Caco-2 (cell line): ENCODE results near the gene CTNNA2. TPM values are rescaled to one million over a fixed set of nuclear protein-coding genes. Genes with fewer than 3 reads are reported as not detected.

Experiments used
- BruUV-seq: library from RNA; stranded (reverse); fragments of 400-500 nt; replicated peaks from 2 replicates; lab custom pipeline; 2021; lab: Mats Ljungman, UMichigan
- CTCF ChIA-PET: fragments of 300-600 bp; sonication (Branson Sonifier 250); formaldehyde crosslinking; loops from one replicate; lab custom pipeline; 2022; ENCODE audit warnings: antibody characterized with exemption; lab: Charles Lee
- POLR2A ChIA-PET: fragments of 300-600 bp; sonication (Branson Sonifier 250); formaldehyde crosslinking; loops from one replicate; lab custom pipeline; 2022; ENCODE audit warnings: antibody characterized with exemption; lab: Charles Lee
- DNase-seq, 2 experiments: peaks; one replicate each; pipeline versions ENCODE4 v3.0.0 to v3.0.0-alpha.2; 2020 to 2022
- H3K27me3 ChIP-seq: replicated peaks from 2 replicates; pipeline ENCODE4 v1.6.0; 2011; ENCODE audit warnings: low read length; ENCODE audit not compliant: control insufficient read depth, insufficient read depth
- H3K36me3 ChIP-seq: 2 replicates; pipeline ENCODE4 v1.5.1; 2011; ENCODE audit warnings: low read length; ENCODE audit not compliant: control insufficient read depth, insufficient read depth
- H3K4me1 ChIP-seq: fragments of 250-450 bp; sonication (Bioruptor Pico); 2 replicates; pipeline ENCODE4 v1.5.1; 2020; ENCODE audit warnings: mild to moderate bottlenecking
- H3K4me3 ChIP-seq: 2 replicates; pipeline ENCODE4 v1.5.1; 2011; ENCODE audit warnings: low read depth, mild to moderate bottlenecking, control low read depth, low read length
- H3K9me3 ChIP-seq: fragments of 250-450 bp; sonication (Bioruptor Pico); 2 replicates; pipeline ENCODE4 v1.5.1; 2020; ENCODE audit warnings: mild to moderate bottlenecking, moderate library complexity
- H3K27ac Mint-ChIP-seq: one replicate; pipeline ENCODE4 v1.8.0; 2022; ENCODE audit warnings: mixed read lengths; ENCODE audit not compliant: unreplicated experiment
- H3K27me3 Mint-ChIP-seq: one replicate; pipeline ENCODE4 v1.8.0; 2022; ENCODE audit warnings: mixed read lengths; ENCODE audit not compliant: insufficient read depth, unreplicated experiment
- H3K36me3 Mint-ChIP-seq: one replicate; pipeline ENCODE4 v1.8.0; 2022; ENCODE audit warnings: mild to moderate bottlenecking, mixed read lengths; ENCODE audit not compliant: insufficient read depth, unreplicated experiment
- H3K4me1 Mint-ChIP-seq: one replicate; pipeline ENCODE4 v1.8.0; 2022; ENCODE audit warnings: low read depth, mixed read lengths; ENCODE audit not compliant: unreplicated experiment
- H3K4me3 Mint-ChIP-seq: one replicate; pipeline ENCODE4 v1.8.0; 2022; ENCODE audit warnings: mild to moderate bottlenecking, moderate library complexity, mixed read lengths; ENCODE audit not compliant: unreplicated experiment
- H3K9me3 Mint-ChIP-seq: one replicate; pipeline ENCODE4 v1.8.0; 2022; ENCODE audit warnings: mixed read lengths; ENCODE audit not compliant: unreplicated experiment
- intact Hi-C: fragments of 100-400 bp; cut with micrococcal nuclease; formaldehyde crosslinking; loops from one replicate; pipeline ENCODE4 v1.10.0; 2022; ENCODE audit not compliant: unreplicated experiment
- total RNA-seq: library from RNA; stranded (reverse); gene quantifications from 2 replicates; pipeline ENCODE4 v1.2.3, GENCODE V29; 2022
- TF ChIP-seq, protein P1 (sequence below), 2 experiments: fragments of 200-600 bp in 1 of 2; IDR thresholded peaks; 1 replicate in 1 of 2; 2 replicates in 1 of 2; pipeline versions ENCODE4 v1.5.1 to v1.8.0; 2011 to 2022; ENCODE audit warnings: antibody characterized with exemption in 1 of 2, control low read depth in 1 of 2, inconsistent platforms in 1 of 2, low read depth in 1 of 2, low read length in 1 of 2, mild to moderate bottlenecking in 1 of 2, moderate library complexity in 1 of 2; ENCODE audit not compliant: insufficient read depth in 1 of 2, severe bottlenecking in 1 of 2, unreplicated experiment in 1 of 2

The CTNNA2 gene
- total RNA-seq, 1 experiment from 2014 or later = not detected

DNA sequence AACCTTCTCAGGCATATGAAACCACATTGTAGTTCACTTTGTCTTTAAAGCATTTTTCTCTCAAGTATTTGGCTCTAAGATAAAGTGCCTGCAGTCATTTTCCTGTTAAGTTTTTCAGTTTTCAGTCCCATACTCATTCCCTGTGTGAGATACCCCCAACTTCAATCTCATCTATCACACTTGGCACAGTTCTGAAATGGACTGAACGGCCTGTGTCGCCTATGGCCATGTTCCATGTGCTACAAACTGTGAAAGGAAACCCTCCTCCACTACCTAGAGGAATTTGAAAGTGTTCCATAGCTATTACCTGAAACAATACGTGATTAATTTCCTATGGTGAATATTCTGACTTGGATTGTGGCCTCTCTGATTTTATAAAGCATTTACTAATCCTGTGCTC is 319.1 kb downstream of the CTNNA2 start:
- Histone ChIP-seq H3K4me3 (no peak overlapping the region), H3K9me3 (no peaks in the 10 kb centered on the region), H3K27me3 (no peaks in the 10 kb centered on the region), H3K4me1 (no peaks in the 10 kb centered on the region), H3K36me3 (no peaks in the 10 kb centered on the region)
- POLR2A ChIA-PET = no interaction called here
- DNase-seq = no peak
- Mint-ChIP-seq H3K9me3 (no peaks in the 10 kb centered on the region), H3K27ac (no peak overlapping the region), H3K4me1 (no peaks in the 10 kb centered on the region), H3K36me3 (no peaks in the 10 kb centered on the region), H3K4me3 (no peak overlapping the region), H3K27me3 (peaks cover 4% of the 10 kb centered on the region)
- intact Hi-C loops = no loop called here
- CTCF ChIA-PET = no interaction called here
- TF ChIP-seq, protein P1, sequence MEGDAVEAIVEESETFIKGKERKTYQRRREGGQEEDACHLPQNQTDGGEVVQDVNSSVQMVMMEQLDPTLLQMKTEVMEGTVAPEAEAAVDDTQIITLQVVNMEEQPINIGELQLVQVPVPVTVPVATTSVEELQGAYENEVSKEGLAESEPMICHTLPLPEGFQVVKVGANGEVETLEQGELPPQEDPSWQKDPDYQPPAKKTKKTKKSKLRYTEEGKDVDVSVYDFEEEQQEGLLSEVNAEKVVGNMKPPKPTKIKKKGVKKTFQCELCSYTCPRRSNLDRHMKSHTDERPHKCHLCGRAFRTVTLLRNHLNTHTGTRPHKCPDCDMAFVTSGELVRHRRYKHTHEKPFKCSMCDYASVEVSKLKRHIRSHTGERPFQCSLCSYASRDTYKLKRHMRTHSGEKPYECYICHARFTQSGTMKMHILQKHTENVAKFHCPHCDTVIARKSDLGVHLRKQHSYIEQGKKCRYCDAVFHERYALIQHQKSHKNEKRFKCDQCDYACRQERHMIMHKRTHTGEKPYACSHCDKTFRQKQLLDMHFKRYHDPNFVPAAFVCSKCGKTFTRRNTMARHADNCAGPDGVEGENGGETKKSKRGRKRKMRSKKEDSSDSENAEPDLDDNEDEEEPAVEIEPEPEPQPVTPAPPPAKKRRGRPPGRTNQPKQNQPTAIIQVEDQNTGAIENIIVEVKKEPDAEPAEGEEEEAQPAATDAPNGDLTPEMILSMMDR (IDR thresholded peaks at IDR 0.05; ENCODE audit: insufficient read depth in 1 of 2, low read depth in 1 of 2, low read length in 1 of 2, severe bottlenecking in 1 of 2, unreplicated experiment in 1 of 2) = no peak
- BruUV-seq = no TSS peak

DNA sequence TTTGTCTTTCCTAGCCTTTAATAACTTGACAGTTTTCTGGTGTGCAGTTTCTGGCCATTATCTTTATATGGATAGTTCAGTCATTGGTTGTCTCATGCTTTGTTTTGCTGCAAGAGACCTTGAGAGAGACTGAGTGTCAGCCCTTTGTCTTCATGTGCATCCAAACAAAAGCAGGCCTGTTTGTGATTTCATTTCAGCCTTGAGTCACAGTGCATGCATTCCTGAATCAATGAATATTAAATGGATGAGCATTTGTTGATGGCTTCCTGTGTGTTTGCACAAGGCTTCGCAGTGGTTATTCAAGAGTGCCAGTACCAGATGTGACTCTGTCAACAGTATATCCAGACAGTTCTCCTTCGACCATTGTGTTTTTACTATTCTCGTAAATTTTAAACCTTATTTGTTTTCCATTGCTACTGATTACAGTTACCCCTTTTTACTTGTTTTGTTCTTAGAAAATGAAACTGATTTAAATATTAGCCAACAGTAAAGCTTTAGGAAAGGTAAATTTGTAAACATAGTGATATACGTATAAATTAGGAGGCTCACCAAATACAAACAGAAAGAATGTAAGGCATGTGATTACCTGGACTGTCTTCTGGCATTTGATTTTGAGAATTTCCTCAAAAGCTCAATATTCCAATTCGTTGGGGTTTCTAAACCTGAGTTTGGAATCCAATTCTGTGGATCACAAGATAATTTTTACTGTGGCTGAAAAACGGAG is 319.8 kb downstream of the CTNNA2 start:
- no peaks in the 10 kb centered on the region for H3K4me1 Mint-ChIP-seq
- TF ChIP-seq, protein P1 (IDR thresholded peaks at IDR 0.05; ENCODE audit: insufficient read depth in 1 of 2, low read depth in 1 of 2, low read length in 1 of 2, severe bottlenecking in 1 of 2, unreplicated experiment in 1 of 2) = no peak

DNA sequence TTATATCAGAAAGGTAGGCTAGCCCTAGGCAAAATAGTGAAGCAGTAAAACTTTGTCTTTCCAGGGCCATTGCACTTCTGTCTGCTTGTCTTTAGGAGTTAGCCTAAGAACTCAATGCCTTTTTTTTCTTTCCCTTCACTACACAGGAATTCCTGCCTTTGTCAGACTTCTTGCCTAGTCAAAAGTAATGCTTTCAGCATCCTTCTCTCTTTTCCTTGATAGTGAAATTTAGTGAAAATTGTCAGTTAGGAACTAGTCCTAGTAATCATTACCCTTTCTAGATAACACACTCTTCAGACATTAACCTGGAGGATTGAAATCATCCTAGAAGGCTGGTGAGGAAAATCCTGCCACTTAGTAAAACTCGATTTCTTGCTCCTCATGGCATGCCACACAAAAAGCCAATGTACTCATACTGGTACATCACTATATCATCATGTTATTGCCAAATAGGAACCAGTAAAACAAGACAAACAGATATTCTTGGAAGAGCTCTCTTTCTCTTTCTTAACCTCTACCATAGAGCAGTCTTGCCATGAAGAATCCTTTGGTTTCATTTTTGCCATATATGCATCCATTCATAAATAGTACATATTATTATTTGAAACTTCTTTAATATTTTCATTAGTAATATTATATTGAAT is 320.5 kb downstream of the CTNNA2 start:
- intact Hi-C loops = no loop called here
- Mint-ChIP-seq H3K4me3 (no peak overlapping the region), H3K9me3 (peaks cover 4% of the 10 kb centered on the region), H3K27me3 (peaks cover 7% of the 10 kb centered on the region), H3K27ac (no peak overlapping the region), H3K36me3 (no peaks in the 10 kb centered on the region), H3K4me1 (no peaks in the 10 kb centered on the region)
- H3K27me3 ChIP-seq = no peaks in the 10 kb centered on the region
- ChIA-PET POLR2A (no interaction called here), CTCF (no interaction called here)
- H3K36me3 ChIP-seq = no peaks in the 10 kb centered on the region
- no peaks in the 10 kb centered on the region for H3K4me1 ChIP-seq
- BruUV-seq = no TSS peak
- TF ChIP-seq, protein P1 (IDR thresholded peaks at IDR 0.05; ENCODE audit: insufficient read depth in 1 of 2, low read depth in 1 of 2, low read length in 1 of 2, severe bottlenecking in 1 of 2, unreplicated experiment in 1 of 2) = no peak
- no peaks in the 10 kb centered on the region for H3K9me3 ChIP-seq
- no peak overlapping the region for H3K4me3 ChIP-seq
- DNase-seq = no peak

More for the DNA sequence above, 319.8 kb downstream of the CTNNA2 start:
- H3K4me1 ChIP-seq = no peaks in the 10 kb centered on the region
- H3K9me3 ChIP-seq = no peaks in the 10 kb centered on the region
- Mint-ChIP-seq H3K27ac (no peak overlapping the region), H3K4me3 (no peak overlapping the region), H3K27me3 (peaks cover 4% of the 10 kb centered on the region), H3K9me3 (no peaks in the 10 kb centered on the region), H3K36me3 (no peaks in the 10 kb centered on the region)
- H3K4me3 ChIP-seq = no peak overlapping the region
- H3K36me3 ChIP-seq = no peaks in the 10 kb centered on the region
- no TSS peak for BruUV-seq
- intact Hi-C loops = no loop called here
- POLR2A ChIA-PET = no interaction called here
- no peak for DNase-seq
- CTCF ChIA-PET = no interaction called here
- no peaks in the 10 kb centered on the region for H3K27me3 ChIP-seq
